NCI-H146 treated with DMSO at 0.1 percent for 48 hours (cell line): ENCODE measurements around the gene MYCL.
A peak's percentile ranks its signal among the peaks of the same experiment; 100 is the strongest.

Experiments used
- DNase-seq: peaks from one replicate; lab custom pipeline; 2025; ENCODE audit not compliant: unreplicated experiment; lab: John Stamatoyannopoulos, UW

Gene MYCL, protein sequence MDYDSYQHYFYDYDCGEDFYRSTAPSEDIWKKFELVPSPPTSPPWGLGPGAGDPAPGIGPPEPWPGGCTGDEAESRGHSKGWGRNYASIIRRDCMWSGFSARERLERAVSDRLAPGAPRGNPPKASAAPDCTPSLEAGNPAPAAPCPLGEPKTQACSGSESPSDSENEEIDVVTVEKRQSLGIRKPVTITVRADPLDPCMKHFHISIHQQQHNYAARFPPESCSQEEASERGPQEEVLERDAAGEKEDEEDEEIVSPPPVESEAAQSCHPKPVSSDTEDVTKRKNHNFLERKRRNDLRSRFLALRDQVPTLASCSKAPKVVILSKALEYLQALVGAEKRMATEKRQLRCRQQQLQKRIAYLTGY

DNA sequence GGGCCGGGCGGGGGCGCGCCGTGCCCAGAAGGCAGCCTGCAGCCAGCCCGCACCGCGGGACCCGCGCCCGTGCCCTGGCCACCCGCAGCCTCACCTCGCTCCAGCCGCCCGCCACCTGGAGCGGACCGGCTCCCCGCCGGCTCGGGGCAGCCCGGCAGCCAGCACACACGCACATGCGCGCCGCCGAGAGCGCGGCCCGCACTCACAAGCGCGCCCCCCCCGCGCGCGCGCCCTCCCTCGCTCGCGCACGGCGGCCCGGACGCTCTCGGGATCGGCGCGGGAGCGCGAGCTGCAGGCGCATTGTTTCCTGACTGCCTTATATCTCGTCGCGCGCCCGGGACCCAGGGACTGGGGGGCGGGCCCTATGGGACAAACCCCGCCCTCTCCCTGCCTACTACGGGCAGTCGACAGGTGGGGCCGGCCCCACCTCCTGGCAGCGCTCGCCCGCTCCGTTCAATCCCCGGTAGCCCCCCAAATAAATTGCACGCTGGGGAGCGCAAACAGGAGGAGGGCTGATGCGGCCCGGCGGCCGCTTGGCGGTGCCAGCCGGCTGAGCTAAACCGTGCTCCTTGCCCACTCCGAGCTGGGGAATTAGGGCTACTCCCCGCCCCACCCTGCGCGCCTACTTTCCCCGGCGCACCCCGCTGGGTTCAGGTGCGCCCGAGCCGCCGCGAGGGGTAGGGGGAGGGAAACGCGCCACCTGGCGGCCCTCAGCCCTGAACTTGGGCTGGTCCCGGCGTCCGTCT lies at the start of gene MYCL:
TSS of gene MYCL (minus strand) at position 204 of the 746 bp plus-strand sequence. CDS start 483 bp downstream, outside the sequence.
- peak; percentile 66 for DNase-seq

DNA sequence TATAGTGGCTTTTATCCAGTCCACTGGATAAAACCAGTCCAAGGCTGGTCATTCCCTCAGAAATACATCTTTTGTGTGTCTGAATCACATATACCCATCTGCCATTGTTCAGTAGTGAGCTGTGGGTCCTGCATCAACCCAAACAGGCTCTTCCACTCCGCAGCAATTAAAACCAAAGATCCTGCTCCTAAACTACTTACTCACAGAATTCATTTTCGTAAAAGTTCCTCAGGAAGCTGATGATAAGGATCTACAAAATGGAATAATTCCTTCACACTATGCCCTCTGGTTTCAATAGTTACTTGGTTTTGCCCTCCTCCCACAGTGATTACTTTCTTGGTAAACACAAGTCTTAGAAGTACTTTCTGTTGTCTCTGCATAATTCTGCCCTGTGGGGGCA lies 48.2 kb upstream of the MYCL start:
- DNase-seq: no peak

DNA sequence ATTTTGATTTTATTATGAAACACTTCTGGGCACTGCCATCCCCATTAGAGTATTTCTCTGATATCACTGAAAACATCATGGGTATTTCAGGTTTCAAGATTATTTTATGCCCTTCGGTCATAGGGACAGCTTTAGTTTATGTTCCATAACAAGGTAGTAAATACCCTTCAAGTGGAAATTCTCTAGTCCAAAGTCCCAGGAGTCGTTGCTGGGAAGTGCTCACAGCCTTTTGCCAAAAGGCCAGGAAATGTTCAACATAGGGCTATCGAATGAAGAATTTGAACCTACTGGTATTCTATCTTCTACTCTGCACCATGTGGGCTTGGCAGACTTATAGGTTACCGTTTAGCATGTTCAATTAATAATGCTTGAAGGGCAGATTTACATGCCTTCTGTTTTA lies 45.5 kb upstream of the MYCL start:
- DNase-seq: no peak

DNA sequence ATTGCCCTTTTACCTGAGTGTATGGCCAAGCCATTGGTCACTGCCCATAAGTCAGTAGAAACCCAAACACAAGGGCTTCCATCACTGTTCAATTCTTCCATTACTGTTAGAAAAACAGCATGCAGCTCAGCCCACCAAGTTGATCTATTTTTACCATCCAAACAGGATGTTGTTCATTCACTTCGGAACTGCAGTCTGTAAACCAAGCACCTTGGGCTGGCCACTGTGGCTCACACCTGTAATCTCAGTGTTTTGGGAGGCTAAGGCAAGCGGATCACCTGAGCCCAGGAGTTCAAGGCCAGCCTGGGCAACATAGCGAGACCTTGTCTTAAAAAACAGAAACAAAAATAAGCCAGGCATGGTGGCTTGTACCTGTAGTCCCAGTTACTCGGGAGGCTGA lies 44.5 kb upstream of the MYCL start:
- DNase-seq: no peak

DNA sequence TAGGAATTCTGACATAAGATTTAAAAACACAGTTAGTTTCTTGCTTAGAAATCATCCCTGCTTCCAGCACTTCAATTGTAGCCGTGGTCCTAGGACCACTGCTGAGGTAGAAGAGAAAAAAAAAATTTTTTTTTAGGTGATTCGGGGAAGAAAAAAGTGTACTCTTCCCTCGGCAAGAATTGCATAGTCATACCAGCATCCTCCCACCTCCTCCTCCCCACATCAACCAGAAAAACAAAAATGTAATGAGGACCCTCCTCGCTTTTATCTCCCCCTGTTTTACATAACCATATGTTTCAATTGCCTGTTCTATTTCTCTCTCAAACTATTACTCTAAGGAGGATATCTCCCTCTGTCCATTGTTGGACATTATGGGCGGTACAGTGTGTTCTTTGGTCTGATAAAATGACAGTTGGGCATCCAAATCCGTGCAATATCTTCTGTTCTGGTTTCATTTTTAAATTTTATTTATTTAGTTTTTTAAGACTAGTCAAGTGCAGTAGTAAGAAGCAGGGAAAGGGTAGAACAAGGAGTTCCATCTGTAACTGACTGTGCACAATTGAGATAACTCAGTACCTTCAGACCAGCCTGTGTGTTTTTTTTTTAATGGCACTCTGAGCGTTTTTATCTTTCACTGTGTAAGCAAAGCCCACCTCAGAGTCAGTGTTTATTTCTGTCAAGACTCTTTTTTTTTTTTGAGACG lies 42.8 kb upstream of the MYCL start:
- DNase-seq: no peak

DNA sequence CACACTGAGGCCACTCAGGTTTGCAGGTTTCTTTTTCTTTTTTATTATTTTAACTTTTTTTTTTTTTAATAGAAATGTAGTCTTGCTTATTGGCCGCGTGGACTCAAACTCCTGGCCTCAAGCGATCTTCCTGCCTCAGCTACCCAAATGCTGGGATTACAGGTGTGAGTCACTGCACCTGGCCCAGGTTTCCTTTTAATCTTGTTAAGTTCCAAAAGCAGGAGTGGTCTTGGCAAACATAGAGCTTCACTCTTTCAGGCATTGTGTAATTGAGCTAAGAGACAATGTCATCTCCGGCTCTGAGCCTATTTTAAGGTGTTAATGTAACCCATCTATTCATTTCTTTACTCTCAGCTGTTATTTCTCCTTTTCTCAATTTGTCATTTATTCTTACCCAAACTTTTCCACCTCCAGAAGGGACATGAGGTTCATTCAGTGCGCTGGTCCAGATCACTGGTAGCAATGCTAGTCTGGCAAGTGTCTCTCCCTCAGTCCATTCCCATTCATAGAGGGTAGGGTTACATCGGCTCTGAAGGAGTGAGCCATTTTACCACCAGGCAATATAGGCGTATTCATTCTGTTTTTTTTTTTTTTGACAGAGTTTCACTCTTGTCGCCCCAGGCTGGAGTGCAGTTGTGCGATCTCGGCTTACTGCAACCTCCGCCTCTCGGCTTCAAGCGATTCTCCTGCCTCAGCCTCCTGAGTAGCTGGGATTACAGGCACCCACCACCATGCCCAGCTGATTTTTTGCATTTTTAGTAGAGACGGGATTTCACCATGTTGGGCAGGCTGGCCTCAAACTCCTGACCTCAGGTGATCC lies 42.0 kb upstream of the MYCL start:
- DNase-seq: no peak

DNA sequence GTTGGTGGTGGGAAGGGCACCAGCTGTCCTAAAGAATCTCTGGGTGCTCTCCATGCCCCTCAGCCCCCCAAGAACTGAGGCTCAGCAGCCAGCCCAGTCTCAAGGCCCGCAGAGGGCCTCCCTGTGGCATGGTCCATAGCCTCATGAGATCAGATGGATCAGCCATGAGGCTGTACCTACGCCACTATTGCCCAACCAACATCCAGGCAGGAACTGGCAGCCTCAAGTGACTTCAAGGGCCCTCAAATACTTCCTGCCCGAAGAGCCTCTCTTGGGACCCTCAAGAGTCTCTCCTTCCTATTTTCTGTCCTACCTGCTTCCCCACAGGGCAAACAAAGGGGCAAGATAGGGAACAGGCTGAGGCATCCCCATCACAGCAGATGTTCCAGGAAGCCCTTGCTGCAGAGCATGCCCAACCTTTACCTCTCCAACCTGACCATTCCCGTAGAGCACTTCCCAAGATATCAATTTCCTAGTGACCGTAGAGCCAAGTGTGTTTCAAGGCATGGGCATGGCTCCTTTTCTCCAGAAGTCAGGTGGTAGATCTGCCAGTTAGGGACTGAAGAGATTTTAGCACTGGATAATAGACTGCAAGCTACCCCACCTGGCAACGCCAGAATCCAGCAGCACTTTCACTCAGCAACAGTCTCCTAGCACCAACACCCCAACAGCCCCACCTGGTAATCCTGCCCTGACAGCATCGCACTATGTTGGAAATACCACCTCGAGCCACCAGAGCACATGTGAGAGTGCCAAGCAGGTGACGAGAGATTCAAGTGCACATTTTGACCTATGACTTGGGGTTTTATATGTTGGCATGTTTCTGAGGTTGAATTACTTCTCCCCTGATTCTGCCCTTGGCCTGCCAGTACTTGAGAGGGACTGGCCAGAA lies 39.5 kb upstream of the MYCL start:
- DNase-seq: no peak

DNA sequence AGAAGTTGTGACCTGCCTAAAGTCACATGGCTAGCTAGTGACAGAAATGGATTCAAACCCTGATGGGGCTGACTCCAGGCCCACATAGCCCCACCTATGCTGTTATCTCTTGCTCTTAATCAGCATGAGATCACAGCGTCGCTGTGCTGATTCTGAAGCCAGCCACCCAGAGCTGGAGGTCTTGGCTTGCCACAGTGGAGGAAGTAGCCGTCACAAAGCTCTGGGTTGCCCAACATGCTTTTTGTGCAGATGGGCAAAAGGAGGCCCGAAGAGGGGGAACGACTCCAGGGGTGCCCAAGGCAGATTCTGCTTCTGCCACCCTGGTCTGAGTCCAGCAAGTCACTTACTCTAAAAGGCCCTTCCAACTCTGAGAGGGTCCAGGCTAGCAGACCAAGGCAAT lies 38.5 kb upstream of the MYCL start:
- DNase-seq: no peak

DNA sequence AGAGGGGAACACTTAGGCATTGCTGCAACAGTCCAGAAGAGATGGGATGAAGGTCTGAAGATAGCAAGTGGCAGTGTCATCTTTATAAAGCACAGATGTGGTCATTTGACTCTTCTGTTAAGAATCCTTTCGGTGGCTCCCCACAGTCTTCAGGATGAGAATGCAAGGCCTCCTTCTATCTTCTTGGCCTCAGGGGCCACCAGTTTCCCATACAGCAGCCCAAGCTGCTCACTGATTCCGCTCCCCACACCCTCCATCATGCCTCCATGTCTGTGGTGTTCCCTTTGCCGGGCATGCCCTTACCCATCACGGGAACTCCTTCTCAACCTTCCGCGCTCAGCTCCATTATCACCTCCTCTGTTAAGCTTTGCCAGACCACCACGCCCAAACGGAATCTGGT lies 37.1 kb upstream of the MYCL start:
- no peak for DNase-seq

DNA sequence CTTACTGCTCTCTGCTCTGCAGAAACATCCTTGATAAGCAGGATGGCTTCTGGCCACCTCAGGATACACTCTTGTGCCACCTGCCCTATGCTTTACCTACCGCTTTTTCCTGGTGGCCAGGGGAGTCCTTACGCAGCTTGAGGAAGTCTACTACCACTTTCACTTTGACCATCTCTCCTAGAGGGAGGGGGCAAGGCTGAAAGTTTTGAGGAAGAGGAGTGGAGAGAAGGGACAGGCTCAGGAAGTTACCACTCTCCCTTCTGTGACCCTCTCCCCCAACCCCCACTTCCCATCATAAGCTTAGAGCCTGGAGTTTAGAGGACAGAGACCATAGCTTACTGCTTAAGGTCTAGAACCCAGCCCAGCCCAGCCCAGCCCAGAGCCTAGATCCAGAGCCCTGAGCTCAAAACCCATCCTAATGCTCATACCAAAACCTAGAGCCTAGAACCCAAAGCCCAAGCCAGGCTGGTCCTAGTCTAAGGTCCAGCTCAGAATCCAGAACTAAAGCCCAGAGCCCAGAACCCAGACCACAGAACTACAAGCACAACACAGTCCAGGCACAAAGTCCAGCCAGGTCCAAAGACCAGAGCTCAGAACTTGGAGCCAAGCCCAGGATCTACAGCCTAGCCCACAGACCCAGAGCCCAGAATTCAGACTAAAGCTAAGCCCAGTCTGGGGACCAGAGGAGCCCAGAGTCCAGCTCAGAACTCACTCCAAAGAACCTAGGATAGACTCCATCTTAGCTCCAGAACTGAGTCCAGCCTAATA lies 35.2 kb upstream of the MYCL start:
- no peak for DNase-seq

DNA sequence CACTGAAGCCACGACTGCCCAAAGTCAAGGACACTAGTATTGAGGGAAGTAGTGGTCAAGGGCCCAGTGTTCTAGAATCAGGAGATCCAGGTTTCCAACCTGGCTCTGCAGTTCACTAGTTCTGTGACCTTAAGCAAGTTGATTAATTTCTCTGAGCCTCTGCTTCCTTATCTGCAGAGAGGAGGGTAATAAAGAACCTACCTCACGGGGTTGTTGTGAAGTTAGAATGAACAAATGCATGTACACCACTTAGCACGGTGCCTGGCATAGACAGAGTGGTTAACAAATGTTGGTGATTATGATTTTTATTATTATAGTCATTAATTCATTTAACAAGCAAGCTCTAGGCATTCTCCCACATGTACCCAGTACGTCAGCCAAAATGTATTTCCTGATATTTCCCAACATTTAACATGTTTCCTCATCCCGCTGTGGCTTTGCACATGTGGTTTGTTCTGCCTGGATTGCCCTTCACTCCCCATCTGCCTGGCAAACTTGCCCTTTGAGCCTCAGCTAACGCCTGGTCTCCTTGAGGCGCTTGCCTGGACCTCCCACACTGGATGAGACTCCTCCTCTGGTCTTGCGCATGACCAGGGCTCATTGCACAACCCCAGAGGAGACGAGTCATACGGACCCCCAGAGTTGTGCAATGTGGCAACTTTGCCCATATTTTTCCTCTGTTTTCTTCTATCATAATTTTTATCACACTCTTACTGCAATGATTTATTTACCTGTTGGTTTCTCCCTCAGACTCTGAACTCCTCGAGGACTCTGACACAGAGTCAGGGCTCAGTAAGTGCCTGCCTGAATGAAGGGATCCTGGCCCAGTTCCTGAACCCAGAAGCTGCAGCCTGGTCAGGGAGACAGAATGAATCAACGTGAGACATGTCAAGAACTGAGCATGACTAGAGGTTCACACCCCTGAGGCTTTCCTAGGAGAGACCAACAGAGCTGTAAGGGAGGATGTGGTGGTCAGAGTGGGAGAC lies 32.5 kb upstream of the MYCL start:
- DNase-seq: no peak

DNA sequence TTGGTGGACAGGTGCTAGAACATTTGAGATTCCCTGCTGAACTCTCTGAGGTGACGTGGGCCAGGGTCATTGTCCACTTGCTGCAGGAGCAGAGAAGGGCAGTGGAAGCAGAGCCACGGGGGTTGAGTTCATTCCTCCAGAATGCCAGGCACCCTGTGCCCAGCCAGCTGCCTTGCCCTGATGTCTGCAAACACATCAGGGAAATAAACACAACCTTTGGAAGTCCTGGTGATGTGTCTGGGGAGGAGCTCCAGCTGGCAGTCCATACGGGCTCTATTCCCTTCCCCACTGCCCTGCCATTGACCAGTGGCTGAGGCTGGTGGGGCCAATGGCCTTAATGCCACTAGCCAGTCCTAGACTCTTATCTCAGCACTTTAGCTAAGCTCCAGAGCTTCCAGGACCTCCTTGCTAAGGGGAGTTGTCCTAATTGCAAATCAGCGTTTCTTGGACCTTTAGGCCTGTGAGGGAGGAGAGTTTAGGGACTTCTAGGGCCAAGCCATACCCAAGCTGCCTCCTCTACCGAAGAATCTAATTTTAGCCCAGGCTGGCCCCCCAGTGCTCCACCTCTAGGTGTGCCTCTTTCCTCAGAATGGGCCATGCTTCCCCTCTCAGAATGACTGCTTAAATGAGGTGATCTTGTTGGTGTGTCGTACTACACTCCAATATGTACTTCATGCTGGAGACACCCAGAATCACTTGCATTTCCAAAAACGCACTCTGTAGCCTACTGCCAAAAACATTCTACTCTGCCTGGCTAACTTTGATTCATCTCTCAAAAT lies 27.3 kb upstream of the MYCL start:
- DNase-seq: no peak

DNA sequence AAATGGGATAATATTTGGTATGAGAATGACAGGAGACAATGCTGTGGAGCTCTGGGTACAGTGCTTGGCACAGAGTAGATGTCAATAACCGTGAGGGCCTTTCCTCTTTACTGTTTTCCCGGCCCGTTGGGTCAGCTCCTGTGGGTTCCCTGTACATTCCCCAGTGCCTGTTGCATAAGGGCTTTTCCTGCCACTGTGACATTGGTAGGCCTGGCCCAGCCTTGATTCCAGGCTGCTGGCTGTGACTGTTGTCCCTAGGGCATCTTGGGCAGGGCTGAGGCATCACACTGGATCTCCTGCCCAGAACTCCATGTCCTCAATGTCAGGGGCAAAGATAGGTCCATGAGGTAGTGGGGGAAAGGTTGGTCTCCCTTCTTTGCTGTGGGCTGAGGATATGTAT lies 25.8 kb upstream of the MYCL start:
- DNase-seq: no peak

DNA sequence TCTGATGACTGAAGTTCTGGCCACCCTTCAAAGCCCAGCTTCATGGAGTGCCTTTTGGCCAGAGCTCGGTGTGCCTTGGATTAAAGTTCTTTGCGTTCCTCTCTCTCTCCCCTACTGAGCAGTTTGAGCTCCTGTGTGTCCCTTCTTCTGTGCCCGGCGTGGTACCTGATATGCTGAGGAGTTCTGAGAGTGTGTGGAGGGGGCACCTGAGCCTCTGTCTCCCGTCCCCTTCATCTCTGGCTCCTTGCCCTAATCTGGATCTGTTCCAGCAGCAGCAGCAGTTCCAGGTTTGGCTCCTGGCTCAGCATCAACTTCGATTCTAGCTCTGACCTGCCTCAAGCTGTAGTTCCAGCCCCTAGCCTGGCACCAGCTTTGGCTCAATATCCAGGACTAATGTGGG lies 25.1 kb upstream of the MYCL start:
- no peak for DNase-seq

DNA sequence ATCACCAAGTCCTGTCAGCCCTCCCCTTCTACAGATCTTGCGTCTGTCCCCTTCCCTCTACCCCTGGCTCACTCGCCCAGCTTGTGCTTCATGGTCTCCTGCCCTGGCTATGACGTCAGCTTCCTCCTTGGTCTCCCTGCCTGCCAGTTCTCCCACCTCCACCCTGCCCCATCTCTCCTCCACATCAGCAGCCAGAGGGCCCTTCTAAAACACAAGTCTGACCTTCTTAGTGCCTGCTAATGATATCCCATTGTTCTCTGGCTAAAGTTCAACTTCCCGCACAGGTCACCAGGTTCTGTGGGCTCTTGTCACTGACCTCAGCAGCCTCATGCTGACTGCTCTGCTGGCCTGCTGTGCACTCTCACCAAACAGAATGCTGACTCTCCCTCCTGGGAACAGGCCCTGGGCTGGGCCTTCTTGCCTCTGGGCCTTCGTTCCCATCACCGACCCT lies 24.7 kb upstream of the MYCL start:
- no peak for DNase-seq

DNA sequence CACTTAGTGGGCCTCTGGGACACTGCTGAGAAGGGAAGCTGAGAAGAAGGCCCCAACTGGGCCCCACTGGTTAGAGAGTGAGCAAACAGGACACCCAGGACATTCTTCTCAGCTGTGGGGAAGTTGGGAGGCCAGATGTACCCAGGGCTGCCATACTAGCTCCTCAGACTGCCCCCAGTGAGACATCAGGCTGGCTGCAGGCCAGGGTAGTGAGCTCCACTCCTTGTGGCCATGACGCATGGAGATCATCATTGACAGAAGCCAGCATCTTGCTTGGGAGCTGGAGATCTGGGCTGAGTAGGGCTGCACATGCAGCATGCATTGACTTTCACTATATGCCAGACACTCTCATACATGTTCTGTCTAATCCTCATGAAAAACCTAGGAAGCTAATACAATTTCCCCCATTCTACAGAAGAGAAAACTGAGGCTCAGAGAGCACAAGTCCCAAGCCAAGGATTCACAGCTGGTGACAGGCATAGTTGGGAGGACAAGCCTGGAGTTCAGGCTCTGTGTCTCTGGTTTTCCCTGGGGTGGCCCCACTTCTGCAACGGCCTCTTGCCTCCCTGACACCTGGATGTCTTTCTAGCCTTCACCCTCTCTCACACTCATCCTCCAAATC lies 24.1 kb upstream of the MYCL start:
- no peak for DNase-seq

DNA sequence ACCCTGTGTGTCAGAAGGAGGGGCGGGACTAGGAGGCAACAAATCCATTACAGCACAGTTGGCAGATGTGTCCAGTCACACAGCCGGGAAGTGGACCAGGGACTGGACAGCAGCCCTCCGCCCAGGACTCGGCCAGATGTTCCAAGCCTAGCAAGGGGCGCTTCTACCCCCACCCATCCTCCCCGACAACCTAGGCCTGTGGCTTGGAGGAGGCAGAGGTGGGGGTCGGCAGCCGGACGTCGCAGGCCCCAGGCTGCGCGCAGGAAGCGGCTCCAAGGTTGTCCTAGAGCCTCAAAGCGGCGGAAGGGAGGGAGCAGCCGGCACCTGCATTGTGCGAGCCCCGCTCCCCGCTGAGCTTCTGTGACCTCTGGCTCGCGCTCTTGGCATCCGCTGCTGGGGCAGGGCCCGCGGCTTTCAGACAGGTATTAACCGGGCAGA lies 20.6 kb upstream of the MYCL start:
- peak; percentile 22 for DNase-seq
